ENCODE results near the gene ZNFX1. TPM values are rescaled to one million over a fixed set of nuclear protein-coding genes. Genes with fewer than 3 reads are reported as not detected.

The ZNFX1 gene
- total RNA-seq, result 10 to 100 TPM; 48.0 to 68.9 (median 54.9) TPM
- polyA plus RNA-seq, result 10 to 100 TPM in 1 of 3 donors, 1 to 10 TPM in 2; 5.8 to 11.9 (median 6.6) TPM
- long read RNA-seq, donor 1, full-length matches to known transcripts, result 1 of 385 reads
- long read RNA-seq, donor 1, partial matches to known transcripts, result 240 of 385 reads
- long read RNA-seq, donor 1, other reads (novel, unspliced or antisense), result 144 of 385 reads
- long read RNA-seq, donor 2, full-length matches to known transcripts, result 1 of 1 reads
- long read RNA-seq, donor 2, partial matches to known transcripts, result 0 of 1 reads
- long read RNA-seq, donor 2, other reads (novel, unspliced or antisense), result 0 of 1 reads

DNA sequence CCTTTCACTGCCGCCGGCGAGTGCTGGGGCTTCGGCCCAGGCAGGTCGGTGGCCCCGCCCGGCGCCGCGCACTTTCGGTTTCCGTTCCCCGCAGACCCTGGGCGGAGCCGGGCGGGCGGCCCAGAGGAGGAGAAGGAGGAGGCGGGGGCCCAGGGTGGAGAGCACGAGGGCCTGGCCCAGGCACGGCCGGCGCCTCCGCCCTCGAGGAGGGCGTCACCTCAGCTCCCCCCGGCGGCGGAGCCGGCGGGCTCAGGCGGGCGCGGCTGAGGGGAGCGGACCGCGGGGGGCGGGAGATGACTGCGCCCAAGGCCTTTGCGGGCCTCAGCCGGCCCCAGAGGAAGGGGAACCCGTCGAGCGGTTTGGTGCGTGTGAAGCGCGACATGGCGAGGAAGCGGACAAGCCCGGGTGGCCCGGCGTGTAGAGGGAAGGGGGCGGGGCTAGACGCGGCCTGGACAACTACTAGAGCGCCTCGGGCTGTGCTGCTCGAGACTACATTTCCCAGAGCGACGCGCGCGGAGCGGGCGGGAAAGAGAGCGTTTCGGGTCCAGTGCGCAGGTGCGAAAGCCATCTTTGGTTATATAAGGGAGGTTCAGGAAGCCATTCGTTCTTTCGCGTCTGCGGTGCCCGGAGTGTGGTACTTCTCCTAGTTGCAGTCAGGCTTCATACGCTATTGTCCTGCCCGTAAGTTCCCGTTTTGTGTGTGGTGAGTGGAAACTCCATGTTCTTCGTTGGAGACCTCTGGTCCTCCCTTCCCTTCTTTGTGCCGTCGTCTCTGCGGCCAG lies at the start of gene ZNFX1:
ZNFX1 (minus strand) TSS at position 22 of the 782 bp plus-strand sequence. CDS start 2,218 bp downstream, outside the sequence.
- DNase-seq, result peak; percentile 100
- Histone ChIP-seq H3K4me1 (peaks cover 27 to 85% (median 76%) of the 10 kb centered on the region in 6 donors), H3K27me3 (replicated peaks in 1 of 7) (no peaks in the 10 kb centered on the region), H3K9me3 (peaks cover 3 to 37% (median 33%) of the 10 kb centered on the region in 8 donors), H3K27ac (peak within 1 kb of the TSS; percentile 97 to 99 (median 99)), H3K4me3 (peak within 1 kb of the TSS; percentile 61 to 88 (median 78)), H3K36me3 (peaks cover 14 to 68% (median 54%) of the 10 kb centered on the region in 6 donors)
- 0 to 1% (median 0%) methylated on average over 39 to 80 of the region's 80 CpGs for WGBS, 5 donors
- TF ChIP-seq POLR2A (IDR thresholded peaks at IDR 0.05), result peak; percentile 98 to 99 (median 99)
- peak; percentile 97 to 100 (median 99) for TF ChIP-seq POLR2AphosphoS5 (IDR thresholded peaks at IDR 0.05)
- TF ChIP-seq, protein P1, sequence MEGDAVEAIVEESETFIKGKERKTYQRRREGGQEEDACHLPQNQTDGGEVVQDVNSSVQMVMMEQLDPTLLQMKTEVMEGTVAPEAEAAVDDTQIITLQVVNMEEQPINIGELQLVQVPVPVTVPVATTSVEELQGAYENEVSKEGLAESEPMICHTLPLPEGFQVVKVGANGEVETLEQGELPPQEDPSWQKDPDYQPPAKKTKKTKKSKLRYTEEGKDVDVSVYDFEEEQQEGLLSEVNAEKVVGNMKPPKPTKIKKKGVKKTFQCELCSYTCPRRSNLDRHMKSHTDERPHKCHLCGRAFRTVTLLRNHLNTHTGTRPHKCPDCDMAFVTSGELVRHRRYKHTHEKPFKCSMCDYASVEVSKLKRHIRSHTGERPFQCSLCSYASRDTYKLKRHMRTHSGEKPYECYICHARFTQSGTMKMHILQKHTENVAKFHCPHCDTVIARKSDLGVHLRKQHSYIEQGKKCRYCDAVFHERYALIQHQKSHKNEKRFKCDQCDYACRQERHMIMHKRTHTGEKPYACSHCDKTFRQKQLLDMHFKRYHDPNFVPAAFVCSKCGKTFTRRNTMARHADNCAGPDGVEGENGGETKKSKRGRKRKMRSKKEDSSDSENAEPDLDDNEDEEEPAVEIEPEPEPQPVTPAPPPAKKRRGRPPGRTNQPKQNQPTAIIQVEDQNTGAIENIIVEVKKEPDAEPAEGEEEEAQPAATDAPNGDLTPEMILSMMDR (IDR thresholded peaks at IDR 0.05 in 8 of 11, conservative IDR thresholded peaks at IDR 0.05 in 3 of 11), result peak in 7 of 11 experiments; percentile 15 to 39 (median 25)
- intact Hi-C loops (cut with DNase I; ENCODE audit: low total_unique reads), result no loop called here

- no peak for DNase-seq
- TF ChIP-seq, protein P1 (IDR thresholded peaks at IDR 0.05 in 8 of 11, conservative IDR thresholded peaks at IDR 0.05 in 3 of 11), result no peak
- TF ChIP-seq POLR2AphosphoS5 (IDR thresholded peaks at IDR 0.05) (no peak), POLR2A (IDR thresholded peaks at IDR 0.05) (no peak)
- peaks cover 0 to 27% (median 0%) of the 10 kb centered on the region in 7 donors for H3K27me3 ChIP-seq (replicated peaks in 1 of 7)
- peaks cover 0 to 20% (median 8%) of the 10 kb centered on the region in 6 donors for H3K4me1 ChIP-seq
- no peak overlapping the region for H3K4me3 ChIP-seq
- H3K36me3 ChIP-seq, result no peaks in the 10 kb centered on the region
- no peak overlapping the region for H3K27ac ChIP-seq
- WGBS, 5 donors, result 57 to 70% (median 69%) methylated on average over 10 of the region's 10 CpGs
- intact Hi-C loops (cut with DNase I; ENCODE audit: low total_unique reads), result no loop called here
- no peaks in the 10 kb centered on the region for H3K9me3 ChIP-seq
Observed at GRCh38 chr20:49326026-49326425, 48.2 kb upstream of the ZNFX1 start.

DNA sequence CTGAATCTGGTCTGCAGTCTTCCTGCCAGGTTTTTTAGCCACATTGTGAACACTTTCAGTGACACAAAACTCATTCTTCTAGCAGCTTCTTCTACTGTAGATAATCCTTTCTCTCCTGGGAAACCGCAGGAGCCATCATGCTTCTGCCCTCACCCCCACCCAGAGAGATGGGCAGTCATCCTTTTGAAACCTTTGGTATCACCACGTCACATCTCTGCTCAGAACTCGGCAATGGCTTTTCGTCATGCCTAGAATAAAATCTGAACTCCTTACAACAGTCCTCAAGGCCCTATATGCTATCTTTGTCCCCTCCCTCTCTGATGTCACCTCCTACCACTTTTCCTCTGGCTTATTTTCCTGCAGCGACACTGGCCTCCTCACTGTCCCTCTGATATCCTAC lies 46.4 kb upstream of the ZNFX1 start:
- H3K4me3 ChIP-seq, result peak overlapping the region in 1 of 8 donors; percentile 42
- no peak for DNase-seq
- H3K9me3 ChIP-seq, result no peaks in the 10 kb centered on the region
- peaks cover 2 to 32% (median 10%) of the 10 kb centered on the region in 6 donors for H3K4me1 ChIP-seq
- intact Hi-C loops (cut with DNase I; ENCODE audit: low total_unique reads), result no loop called here
- H3K36me3 ChIP-seq, result no peaks in the 10 kb centered on the region
- peak overlapping the region in 6 of 8 donors; percentile 45 to 86 (median 62) for H3K27ac ChIP-seq
- whole genome bisulfite sequencing, 5 donors, result 83 to 91% (median 86%) methylated on average over 5 of the region's 5 CpGs
- TF ChIP-seq, protein P1 (IDR thresholded peaks at IDR 0.05 in 8 of 11, conservative IDR thresholded peaks at IDR 0.05 in 3 of 11), result no peak
- no peak for TF ChIP-seq POLR2AphosphoS5 (IDR thresholded peaks at IDR 0.05)
- TF ChIP-seq POLR2A (IDR thresholded peaks at IDR 0.05), result no peak
- peaks cover 0 to 44% (median 16%) of the 10 kb centered on the region in 7 donors for H3K27me3 ChIP-seq (replicated peaks in 1 of 7)

All from spleen (tissue), 13 donors.